Measurements from ENCODE around the gene DBP.
"Not testable (repeated sequence)": the region's sequence is repeated elsewhere in the genome, so short reads cannot be mapped to it uniquely, and the experiment has no call there.

The DBP gene

DNA sequence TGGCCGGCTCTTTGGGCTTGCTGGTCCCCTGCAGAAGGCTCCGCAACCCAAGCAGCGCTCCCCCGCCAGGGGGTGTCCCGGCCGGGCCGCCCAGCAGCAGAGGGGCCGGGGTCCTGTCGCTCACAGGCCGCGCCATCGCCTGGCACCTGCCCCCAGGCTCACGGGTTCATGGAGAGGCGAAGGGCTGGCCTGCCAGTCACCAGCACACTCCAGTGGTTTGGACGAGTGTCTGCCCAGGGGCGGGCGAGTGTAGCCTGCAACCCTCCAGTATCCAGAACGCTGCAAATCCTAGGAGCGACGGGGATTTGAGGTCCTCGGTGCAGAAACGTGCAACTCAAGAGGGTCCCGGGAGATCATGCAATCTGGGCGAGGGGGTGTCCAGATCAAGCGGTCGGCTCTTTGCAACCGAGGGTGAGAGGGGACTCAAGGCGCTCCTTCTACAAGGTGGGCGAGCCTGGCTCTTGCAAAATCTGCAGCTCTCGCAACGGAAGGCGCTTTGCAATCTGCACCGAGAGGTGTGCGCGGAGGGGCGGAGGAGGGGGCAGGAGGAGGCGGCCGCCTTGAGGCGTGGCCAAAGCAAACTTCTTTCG lies at the start of gene DBP:
Gene DBP, minus strand, starts transcription at position 521 of the 590 bp plus-strand sequence. Its CDS starts 385 bp downstream, at position 136.
- ChIA-PET POLR2A (interaction anchor here (1.2 kb wide), 1 partner anchor 18 kb away, joined by 5 read pairs; the partner anchor contains the start of genes RPL18 and SPHK2), CTCF (interaction anchor here (0.6 kb wide), 1 partner anchor 10 kb away, joined by 3 read pairs; no protein-coding TSS in a partner anchor)
- TF ChIP-seq CTCF (IDR thresholded peaks at IDR 0.05; ENCODE audit: control extremely low read depth, extremely low read depth, low read depth, missing control alignments): no peak
- DNase-seq (ENCODE audit: extremely low spot score): no peak

DNA sequence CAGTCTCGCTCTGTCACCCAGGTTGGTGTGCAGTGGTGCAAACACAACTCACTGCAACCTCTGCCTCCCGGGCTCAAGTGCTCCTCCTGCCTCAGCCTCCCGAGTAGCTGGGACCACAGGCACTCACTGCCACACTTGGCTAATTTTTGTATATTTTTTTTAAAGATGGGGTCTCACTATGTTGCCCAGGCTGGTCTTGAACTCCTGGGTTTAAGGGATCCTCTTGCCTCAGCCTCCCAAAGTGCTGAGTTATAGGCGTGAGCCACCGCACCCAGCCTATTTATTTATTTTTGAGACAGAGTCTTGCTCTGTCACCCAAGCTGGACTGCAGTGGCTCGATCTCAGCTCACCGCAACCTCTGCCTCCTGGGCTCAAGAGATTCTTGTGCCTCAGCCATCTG lies 49.5 kb upstream of the DBP start:
- CTCF ChIA-PET: interaction anchor here (1.2 to 2.7 kb wide), 2 partner anchors 12 to 41 kb away, joined by 3 to 19 read pairs; partner anchors contain the start of gene CA11
- POLR2A ChIA-PET; DNase-seq (ENCODE audit: extremely low spot score): not testable (repeated sequence)

GRCh38 chr19:48686088-48686487 lies 48.9 kb upstream of the DBP start:
- no peak for TF ChIP-seq CTCF (IDR thresholded peaks at IDR 0.05; ENCODE audit: control extremely low read depth, extremely low read depth, low read depth, missing control alignments)
- CTCF ChIA-PET: interaction anchor here (0.9 to 2.7 kb wide), 2 partner anchors 11 to 41 kb away, joined by 3 to 19 read pairs; partner anchors contain the start of gene CA11
- POLR2A ChIA-PET: no interaction called here
- DNase-seq (ENCODE audit: extremely low spot score): no peak

DNA sequence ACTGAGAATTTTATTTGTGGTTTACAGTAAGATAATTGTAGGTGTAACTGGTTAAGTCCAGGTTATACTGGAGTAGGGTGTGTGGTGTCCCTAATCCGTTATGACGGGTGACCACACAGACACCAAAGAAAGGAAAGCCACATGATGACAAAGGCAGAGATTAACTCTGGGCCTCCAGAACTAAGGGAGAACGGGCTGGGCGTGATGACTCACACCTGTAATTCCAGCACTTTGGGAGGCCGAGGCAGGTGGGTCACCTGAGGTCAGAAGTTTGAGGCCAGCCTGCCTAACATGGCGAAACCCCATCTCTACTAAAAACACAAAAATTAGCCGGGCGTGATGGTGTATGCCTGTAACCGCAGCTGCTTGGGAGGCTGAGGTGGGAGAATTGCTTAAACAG lies 48.4 kb upstream of the DBP start:
- ChIA-PET POLR2A (no interaction called here), CTCF (interaction anchor here (0.9 kb wide), 1 partner anchor 40 kb away, joined by 3 read pairs; the partner anchor contains the start of gene CA11)

DNA sequence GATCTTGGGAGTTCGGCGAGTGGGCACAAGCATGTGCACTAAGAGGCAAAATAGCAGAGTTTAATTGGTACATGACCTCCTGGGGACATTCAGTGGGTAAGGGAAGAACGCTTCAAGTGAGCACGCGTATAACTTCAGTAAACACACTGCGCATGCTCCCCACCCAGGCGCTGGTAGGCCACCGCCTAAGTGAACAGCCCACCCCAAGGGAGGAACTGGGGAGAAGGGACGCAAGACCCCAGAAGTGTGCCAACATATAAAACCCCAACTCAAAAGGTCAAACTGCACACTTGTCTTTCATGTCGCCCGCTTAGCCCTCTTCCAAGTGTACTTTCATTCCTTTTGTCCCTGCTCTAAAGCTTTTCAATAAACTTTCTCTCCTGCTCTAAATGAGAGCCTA lies 46.2 kb upstream of the DBP start:
- CTCF ChIA-PET: interaction anchor here (1.2 kb wide), 1 partner anchor 9 kb away, joined by 5 read pairs; no protein-coding TSS in a partner anchor
- no peak for DNase-seq (ENCODE audit: extremely low spot score)
- POLR2A ChIA-PET: interaction anchor here (0.7 kb wide), 2 partner anchors 37 to 245 kb away, joined by 4 to 5 read pairs; no protein-coding TSS in a partner anchor
- TF ChIP-seq CTCF (IDR thresholded peaks at IDR 0.05; ENCODE audit: control extremely low read depth, extremely low read depth, low read depth, missing control alignments): no peak

More for the DNA sequence above, 48.4 kb upstream of the DBP start:
- TF ChIP-seq CTCF (IDR thresholded peaks at IDR 0.05; ENCODE audit: control extremely low read depth, extremely low read depth, low read depth, missing control alignments): no peak
- peak; percentile 5 for DNase-seq (ENCODE audit: extremely low spot score)

DNA sequence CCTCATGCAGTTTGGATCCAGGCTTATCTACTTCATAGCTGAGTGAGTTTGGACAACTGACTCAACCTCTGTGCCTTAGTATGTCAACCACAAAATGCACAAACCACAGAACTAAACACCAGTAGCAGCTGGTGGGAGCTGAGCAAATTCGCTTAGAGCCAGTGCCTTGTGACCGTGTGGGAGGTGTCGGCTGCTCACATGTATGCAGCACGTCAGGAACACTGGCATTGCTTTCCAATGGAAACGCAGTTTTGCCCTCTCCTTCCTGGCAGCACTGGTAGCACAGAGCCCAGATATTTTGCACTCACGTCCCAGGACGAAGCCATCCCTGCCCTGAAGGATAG lies 43.9 kb upstream of the DBP start:
- ChIA-PET CTCF (no interaction called here), POLR2A (no interaction called here)
- no peak for TF ChIP-seq CTCF (IDR thresholded peaks at IDR 0.05; ENCODE audit: control extremely low read depth, extremely low read depth, low read depth, missing control alignments)
- DNase-seq (ENCODE audit: extremely low spot score): peak; percentile 46

- peak; percentile 4 for DNase-seq (ENCODE audit: extremely low spot score)
- CTCF ChIA-PET: no interaction called here
- no peak for TF ChIP-seq CTCF (IDR thresholded peaks at IDR 0.05; ENCODE audit: control extremely low read depth, extremely low read depth, low read depth, missing control alignments)
- POLR2A ChIA-PET: no interaction called here
Observed at GRCh38 chr19:48680436-48681126, 43.4 kb upstream of the DBP start.

GRCh38 chr19:48680006-48680405 lies 42.8 kb upstream of the DBP start:
- DNase-seq (ENCODE audit: extremely low spot score): peak; percentile 5
- POLR2A ChIA-PET, CTCF ChIA-PET: not testable (repeated sequence)
